ENCODE data around the gene CHRNB1.

The CHRNB1 gene

DNA sequence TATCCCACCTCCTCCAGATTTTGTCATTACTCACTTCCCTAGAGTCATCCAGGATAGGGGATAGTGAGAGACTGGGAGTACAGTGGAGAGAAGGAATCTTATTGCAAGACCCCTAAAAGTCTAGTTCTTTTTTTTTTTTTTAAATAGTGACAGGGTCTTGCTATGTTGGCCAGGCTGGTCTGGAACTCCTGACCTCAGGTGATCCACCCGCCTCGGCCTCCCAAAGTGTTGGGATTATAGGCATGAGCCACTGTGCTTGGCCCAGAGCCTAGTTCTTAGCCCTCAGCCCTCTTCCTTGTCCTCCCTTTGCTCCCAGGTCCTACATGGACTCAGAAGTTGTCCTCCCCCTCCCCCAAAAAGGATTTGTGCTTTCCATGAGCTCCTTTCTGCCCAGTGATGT lies 2.7 kb upstream of the CHRNB1 start:
- TF ChIP-seq, protein P1, sequence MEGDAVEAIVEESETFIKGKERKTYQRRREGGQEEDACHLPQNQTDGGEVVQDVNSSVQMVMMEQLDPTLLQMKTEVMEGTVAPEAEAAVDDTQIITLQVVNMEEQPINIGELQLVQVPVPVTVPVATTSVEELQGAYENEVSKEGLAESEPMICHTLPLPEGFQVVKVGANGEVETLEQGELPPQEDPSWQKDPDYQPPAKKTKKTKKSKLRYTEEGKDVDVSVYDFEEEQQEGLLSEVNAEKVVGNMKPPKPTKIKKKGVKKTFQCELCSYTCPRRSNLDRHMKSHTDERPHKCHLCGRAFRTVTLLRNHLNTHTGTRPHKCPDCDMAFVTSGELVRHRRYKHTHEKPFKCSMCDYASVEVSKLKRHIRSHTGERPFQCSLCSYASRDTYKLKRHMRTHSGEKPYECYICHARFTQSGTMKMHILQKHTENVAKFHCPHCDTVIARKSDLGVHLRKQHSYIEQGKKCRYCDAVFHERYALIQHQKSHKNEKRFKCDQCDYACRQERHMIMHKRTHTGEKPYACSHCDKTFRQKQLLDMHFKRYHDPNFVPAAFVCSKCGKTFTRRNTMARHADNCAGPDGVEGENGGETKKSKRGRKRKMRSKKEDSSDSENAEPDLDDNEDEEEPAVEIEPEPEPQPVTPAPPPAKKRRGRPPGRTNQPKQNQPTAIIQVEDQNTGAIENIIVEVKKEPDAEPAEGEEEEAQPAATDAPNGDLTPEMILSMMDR (IDR thresholded peaks at IDR 0.05; ENCODE audit: low read depth, low read length, missing control alignments) = no peak
- DNase-seq (ENCODE audit: low read depth) = no peak
- no peak overlapping the region for H3K4me3 ChIP-seq (ENCODE audit: low read depth, low read length)

DNA sequence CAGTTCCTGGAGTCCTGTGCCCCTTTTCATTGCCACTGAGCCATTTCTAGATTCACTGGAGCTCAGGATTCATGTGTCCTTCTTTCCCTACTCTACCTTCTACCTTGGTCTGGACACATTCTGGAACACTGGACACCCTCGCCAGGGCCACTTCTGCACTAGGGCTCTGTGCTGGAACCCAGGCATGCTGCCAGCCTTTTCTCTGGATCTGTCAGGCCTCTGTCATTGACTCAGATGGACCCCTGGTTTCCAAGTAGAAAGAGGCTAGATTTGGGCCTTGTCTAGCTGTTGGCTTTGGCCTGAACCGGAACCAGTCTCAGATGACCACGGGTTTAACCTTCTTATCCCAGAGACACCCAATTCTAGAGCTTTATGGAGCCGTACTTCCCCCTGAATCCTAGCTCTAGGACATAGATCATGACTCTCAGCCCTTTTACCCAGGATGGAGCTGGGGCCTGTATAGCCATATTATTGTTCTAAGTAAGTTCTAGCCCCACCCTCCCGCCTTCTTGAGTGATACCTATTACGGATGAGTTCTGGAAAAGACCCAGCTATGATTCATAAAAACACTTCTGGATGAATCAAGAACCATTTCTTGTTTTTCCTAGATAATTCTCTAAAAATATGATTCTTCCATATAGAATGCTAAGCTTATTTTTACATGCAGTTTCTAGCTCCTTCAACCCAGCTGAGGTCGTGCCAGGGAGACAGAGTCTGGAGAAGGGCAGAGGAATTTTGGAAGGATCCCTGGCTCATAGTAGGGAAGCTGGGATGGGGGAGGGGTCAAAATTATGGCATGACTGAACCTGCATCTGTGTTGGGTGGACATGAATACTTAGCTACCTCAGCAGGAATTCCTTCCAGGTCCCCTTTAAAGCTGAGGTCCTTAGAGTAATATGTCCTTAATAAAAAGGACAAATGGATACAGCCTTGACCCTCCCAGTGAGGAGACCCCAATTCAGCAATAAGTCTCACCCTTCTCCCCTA lies 1.1 kb upstream of the CHRNB1 start:
- TF ChIP-seq, protein P1 (IDR thresholded peaks at IDR 0.05; ENCODE audit: low read depth, low read length, missing control alignments) = no peak
- DNase-seq (ENCODE audit: low read depth) = no peak
- H3K4me3 ChIP-seq (ENCODE audit: low read depth, low read length) = no peak overlapping the region

DNA sequence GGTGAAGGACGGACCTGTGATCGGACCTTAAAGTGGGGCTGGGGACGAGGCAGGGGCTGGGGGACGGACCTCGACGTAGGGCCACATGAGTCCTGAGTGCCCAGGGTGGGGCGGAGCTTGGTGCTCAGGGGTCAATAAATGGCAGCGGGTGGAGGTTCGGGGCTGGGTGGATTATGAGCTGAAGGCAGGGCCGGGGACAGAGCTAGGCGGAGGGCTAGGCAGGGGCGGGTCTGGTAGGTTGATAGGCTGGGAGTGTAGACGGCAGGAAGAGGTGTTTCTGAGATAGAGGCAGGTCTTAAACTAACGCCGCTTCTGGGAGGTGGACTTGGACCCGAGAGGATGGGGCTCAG lies 733 bp downstream of the CHRNB1 start:
- peak overlapping the region; percentile 25; the same call in 1 of the 2 replicates for H3K4me3 ChIP-seq (ENCODE audit: low read depth, low read length)
- TF ChIP-seq, protein P1 (IDR thresholded peaks at IDR 0.05; ENCODE audit: low read depth, low read length, missing control alignments) = no peak
- DNase-seq (ENCODE audit: low read depth) = no peak

DNA sequence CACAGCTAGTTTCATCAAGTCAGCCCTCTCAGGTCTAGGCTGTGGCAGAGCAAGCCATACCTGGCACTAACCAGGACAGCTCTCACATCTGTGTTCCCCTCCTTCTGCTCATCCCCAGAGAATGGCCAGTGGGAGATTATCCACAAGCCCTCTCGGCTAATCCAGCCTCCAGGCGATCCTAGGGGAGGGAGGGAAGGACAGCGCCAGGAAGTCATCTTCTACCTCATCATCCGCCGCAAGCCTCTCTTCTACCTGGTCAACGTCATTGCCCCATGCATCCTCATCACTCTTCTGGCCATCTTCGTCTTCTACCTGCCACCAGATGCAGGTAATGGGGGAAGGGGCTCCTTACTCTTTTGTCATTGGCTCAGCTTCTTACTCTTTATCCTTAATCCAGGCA lies 3.6 kb downstream of the CHRNB1 start:
- no peak for DNase-seq (ENCODE audit: low read depth)
- TF ChIP-seq, protein P1 (IDR thresholded peaks at IDR 0.05; ENCODE audit: low read depth, low read length, missing control alignments) = no peak
- H3K4me3 ChIP-seq (ENCODE audit: low read depth, low read length) = no peak overlapping the region

DNA sequence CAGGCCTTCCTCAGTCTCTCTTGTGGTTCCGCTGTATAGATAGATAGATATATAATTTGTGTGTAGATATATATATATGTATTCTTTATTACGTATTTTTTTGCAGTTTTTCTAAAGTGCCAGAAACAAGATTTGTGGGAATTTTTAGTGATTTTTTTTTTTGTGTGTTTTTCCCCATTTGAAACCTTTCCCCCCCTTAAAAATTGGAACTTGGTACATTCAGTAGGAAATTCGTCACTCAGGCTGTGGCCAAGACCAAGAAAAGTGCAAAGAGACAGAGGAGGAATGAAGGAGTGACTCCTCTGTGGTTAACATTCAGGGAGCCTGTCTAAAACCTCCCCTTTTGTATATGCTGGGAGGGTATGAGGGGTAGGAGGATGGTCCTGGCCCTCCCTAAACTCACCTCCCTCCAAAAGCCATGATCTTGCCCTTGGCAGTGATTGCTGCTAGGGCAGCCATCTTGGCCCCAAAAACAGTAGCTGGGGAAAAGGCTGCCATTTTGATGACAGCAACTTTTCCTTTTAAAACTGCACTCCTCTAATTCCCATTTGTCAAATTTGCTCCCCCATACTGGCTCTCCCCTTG lies 15.2 kb downstream of the CHRNB1 start:
- TF ChIP-seq, protein P1 (IDR thresholded peaks at IDR 0.05; ENCODE audit: low read depth, low read length, missing control alignments) = no peak
- DNase-seq (ENCODE audit: low read depth) = no peak
- no peak overlapping the region for H3K4me3 ChIP-seq (ENCODE audit: low read depth, low read length)

DNA sequence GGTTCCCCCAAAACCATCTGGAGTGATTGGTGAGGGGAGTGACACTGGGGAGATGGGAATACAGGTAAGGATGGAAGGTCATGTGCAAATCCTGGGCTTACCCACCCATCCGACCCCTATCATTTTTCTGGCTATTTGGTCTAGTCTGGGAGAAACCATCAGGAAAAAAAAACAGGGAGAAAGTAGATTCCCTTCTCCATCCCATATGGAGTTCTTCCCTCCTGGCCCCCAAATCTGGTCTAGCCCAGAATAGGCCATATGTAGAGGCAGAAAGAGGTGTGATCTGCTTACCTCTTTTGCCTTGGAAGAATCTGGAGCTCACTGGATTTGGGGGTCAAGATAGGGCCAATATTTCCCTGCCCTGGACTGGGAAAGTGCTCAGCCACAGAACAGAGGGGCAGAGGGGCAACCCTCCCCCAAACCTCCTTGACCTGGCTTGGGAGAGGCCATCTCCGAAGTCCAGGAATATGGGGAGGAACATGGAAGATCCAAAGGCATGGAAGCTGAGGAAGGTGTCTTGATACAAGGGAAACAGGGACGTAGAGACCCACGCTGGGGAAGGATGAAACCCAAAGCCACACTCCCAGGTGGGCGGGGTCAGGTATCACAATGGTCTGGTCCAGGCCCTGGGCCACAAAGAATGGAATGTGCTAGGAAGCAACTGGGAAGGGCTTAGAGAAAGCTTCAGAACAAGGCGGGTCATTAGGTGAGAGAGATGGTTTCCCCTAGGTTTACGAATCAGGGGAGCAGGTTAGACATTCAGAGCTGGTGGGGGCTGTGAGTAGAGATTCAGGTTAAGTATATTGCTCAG lies 16.2 kb downstream of the CHRNB1 start:
- TF ChIP-seq, protein P1 (IDR thresholded peaks at IDR 0.05; ENCODE audit: low read depth, low read length, missing control alignments) = no peak
- no peak for DNase-seq (ENCODE audit: low read depth)
- no peak overlapping the region for H3K4me3 ChIP-seq (ENCODE audit: low read depth, low read length)
